GM18517 (cell line): ENCODE data around the gene ASIC1.
"Not testable (repeated sequence)": the region's sequence is repeated elsewhere in the genome, so short reads cannot be mapped to it uniquely, and the experiment has no call there.

Experiments
- ATAC-seq: cut with Tn5 transposase; IDR thresholded peaks from one replicate; pipeline ENCODE4 v1.9.1; 2021; ENCODE audit warnings: mild to moderate bottlenecking, moderate library complexity; ENCODE audit not compliant: unreplicated experiment

The ASIC1 gene

GRCh38 chr12:50057000-50057841 is at the start of gene ASIC1:
TSS of gene ASIC1 (plus strand) at chr12:50057596. CDS start at chr12:50058767, 1,171 bp downstream.
- ATAC-seq: no peak

GRCh38 chr12:50013361-50014147 is 43.8 kb upstream of the ASIC1 start:
- ATAC-seq: no peak

GRCh38 chr12:50014342-50014741 is 43.1 kb upstream of the ASIC1 start:
- ATAC-seq: no peak

GRCh38 chr12:50016501-50017475 is 40.6 kb upstream of the ASIC1 start:
- no peak for ATAC-seq

- ATAC-seq: no peak
These were observed 39.8 kb upstream of the ASIC1 start for GRCh38 chr12:50017641-50018040.

- no peak for ATAC-seq
These were observed 39.2 kb upstream of the ASIC1 start for GRCh38 chr12:50018154-50018553.

GRCh38 chr12:50018968-50019367 is 38.4 kb upstream of the ASIC1 start:
- no peak for ATAC-seq

GRCh38 chr12:50019524-50019923 is 37.9 kb upstream of the ASIC1 start:
- no peak for ATAC-seq

GRCh38 chr12:50021031-50021430 is 36.4 kb upstream of the ASIC1 start:
- ATAC-seq: no peak

GRCh38 chr12:50022903-50023302 is 34.5 kb upstream of the ASIC1 start:
- no peak for ATAC-seq

GRCh38 chr12:50024227-50024626 is 33.2 kb upstream of the ASIC1 start:
- ATAC-seq: no peak

GRCh38 chr12:50024805-50025186 is 32.6 kb upstream of the ASIC1 start:
- no peak for ATAC-seq

- ATAC-seq: peak; percentile 95
These were observed 32.0 kb upstream of the ASIC1 start, which contains the start of gene RACGAP1 for GRCh38 chr12:50025187-50026059. TSS of gene RACGAP1 (minus strand) at chr12:50025494. CDS start at chr12:50016715, 8,779 bp downstream.

- ATAC-seq: no peak
These were observed 30.7 kb upstream of the ASIC1 start for GRCh38 chr12:50026691-50027090.

GRCh38 chr12:50030449-50030848 is 26.9 kb upstream of the ASIC1 start:
- not testable (repeated sequence) for ATAC-seq

- ATAC-seq: no peak
These were observed 24.9 kb upstream of the ASIC1 start for GRCh38 chr12:50032515-50032853.

- no peak for ATAC-seq
These were observed 24.4 kb upstream of the ASIC1 start for GRCh38 chr12:50032854-50033581.

- no peak for ATAC-seq
These were observed 19.1 kb upstream of the ASIC1 start for GRCh38 chr12:50038336-50038735.

GRCh38 chr12:50039151-50039835 is 18.1 kb upstream of the ASIC1 start:
- no peak for ATAC-seq
